Esophagus squamous epithelium (tissue), 5 donors: ENCODE data around the gene PAK1IP1. TPM values are rescaled to one million over a fixed set of nuclear protein-coding genes. Genes with fewer than 3 reads are reported as not detected.

Experiments
- DNase-seq: peaks from one replicate; lab custom pipeline; 2025; lab: John Stamatoyannopoulos, UW
- H3K27ac ChIP-seq, 4 donors: fragments of 200-600 bp; sonication (generic); one replicate each; pipeline ENCODE4 v1.5.1; 2016 to 2019; ENCODE audit warnings: mild to moderate bottlenecking in 1 of 4
- H3K27me3 ChIP-seq, 4 donors: fragments of 200-600 bp; sonication (generic); 1 replicate in 3 of 4; 2 replicates in 1 of 4; pipeline versions ENCODE4 v1.5.1 to v1.6.0; 2017 to 2021; ENCODE audit warnings: antibody characterized with exemption in 1 of 4
- H3K36me3 ChIP-seq, 3 donors: fragments of 200-600 bp; sonication (generic); one replicate each; pipeline ENCODE4 v1.5.1; 2016 to 2019
- H3K4me1 ChIP-seq, 3 donors: fragments of 200-600 bp; sonication (generic); one replicate each; pipeline ENCODE4 v1.5.1; 2017 to 2019
- H3K4me3 ChIP-seq, 4 donors: fragments of 200-600 bp; sonication (generic); 1 replicate in 3 of 4; 2 replicates in 1 of 4; pipeline ENCODE4 v1.5.1; 2016 to 2019; ENCODE audit warnings: mild to moderate bottlenecking in 2 of 4, moderate library complexity in 1 of 4
- H3K9me3 ChIP-seq, 3 donors: fragments of 200-600 bp; sonication (generic); one replicate each; pipeline ENCODE4 v1.5.1; 2016 to 2019
- CTCF ChIP-seq, 6 experiments: fragments of 450-650 bp in 4 of 6; fragments of 200-600 bp in 2 of 6; sonication (generic) in 2 of 6; IDR thresholded peaks; one replicate each; pipeline ENCODE4 v1.5.1; 2016 to 2019; ENCODE audit warnings: antibody characterized with exemption in 6 of 6, mild to moderate bottlenecking in 4 of 6, moderate library complexity in 4 of 6
- POLR2A ChIP-seq, 4 donors: fragments of 450-650 bp; IDR thresholded peaks; one replicate each; pipeline ENCODE4 v1.6.1; 2017; ENCODE audit warnings: antibody characterized with exemption in 4 of 4, mild to moderate bottlenecking in 4 of 4, moderate library complexity in 3 of 4
- WGBS, 2 donors: methylation state at CpG; one replicate each; pipeline ENCODE4 v1.1.5; 2018; 5-methylcytosine and 5-hydroxymethylcytosine counted together
- intact Hi-C: fragments of 100-400 bp; cut with DNase I; formaldehyde crosslinking; loops from one replicate; pipeline ENCODE4 v1.15.0; 2022
- total RNA-seq, 4 donors: library from RNA; depleted of rRNA; stranded (reverse); fragments of >200 nt; gene quantifications; one replicate each; pipeline ENCODE4 v1.1.0, GENCODE V29; 2016
- donor health status: DM: yes; HTN: yes; CAD: no.

Gene PAK1IP1
- total RNA-seq, 4 donors from 2014 or later = 11.4 to 23.6 (median 19.4) TPM

GRCh38 chr6:10742251-10742650 is 47.5 kb downstream of the PAK1IP1 start:
- Histone ChIP-seq H3K27me3 (no peaks in the 10 kb centered on the region), H3K9me3 (no peaks in the 10 kb centered on the region), H3K36me3 (peaks cover 0 to 15% (median 0%) of the 10 kb centered on the region in 3 donors), H3K4me1 (peaks cover 5 to 9% (median 6%) of the 10 kb centered on the region in 3 donors), H3K4me3 (no peak overlapping the region), H3K27ac (no peak overlapping the region)
- 89 to 95% methylated on average over 8 to 10 of the region's 12 CpGs for WGBS, 2 donors
- no peak for DNase-seq
- no peak for TF ChIP-seq CTCF (IDR thresholded peaks at IDR 0.05)
- no peak for TF ChIP-seq POLR2A (IDR thresholded peaks at IDR 0.05)
- intact Hi-C loops = no loop called here

- no peak for DNase-seq
- Histone ChIP-seq H3K27me3 (no peaks in the 10 kb centered on the region), H3K36me3 (peaks cover 0 to 15% (median 0%) of the 10 kb centered on the region in 3 donors), H3K27ac (no peak overlapping the region), H3K9me3 (no peaks in the 10 kb centered on the region), H3K4me3 (no peak overlapping the region), H3K4me1 (peaks cover 8 to 16% (median 9%) of the 10 kb centered on the region in 3 donors)
- intact Hi-C loops = no loop called here
- TF ChIP-seq POLR2A (IDR thresholded peaks at IDR 0.05) = no peak
- TF ChIP-seq CTCF (IDR thresholded peaks at IDR 0.05) = no peak
- WGBS, 2 donors = 78 to 79% methylated on average over 5 to 6 of the region's 6 CpGs
These were observed 48.7 kb downstream of the PAK1IP1 start for GRCh38 chr6:10743515-10743914.

- no peak for TF ChIP-seq CTCF (IDR thresholded peaks at IDR 0.05)
- TF ChIP-seq POLR2A (IDR thresholded peaks at IDR 0.05) = no peak
- Histone ChIP-seq H3K36me3 (peaks cover 0 to 15% (median 0%) of the 10 kb centered on the region in 3 donors), H3K27ac (no peak overlapping the region), H3K9me3 (no peaks in the 10 kb centered on the region), H3K4me1 (peaks cover 22 to 32% (median 24%) of the 10 kb centered on the region in 3 donors), H3K27me3 (no peaks in the 10 kb centered on the region), H3K4me3 (no peak overlapping the region)
- DNase-seq = no peak
- WGBS, 2 donors = 82 to 85% methylated on average over 5 of the region's 5 CpGs
- intact Hi-C loops = no loop called here
These were observed 50.3 kb downstream of the PAK1IP1 start for GRCh38 chr6:10745116-10745515.

GRCh38 chr6:10746915-10747250 is 52.1 kb downstream of the PAK1IP1 start:
- 38 to 44% methylated on average over 9 of the region's 9 CpGs for WGBS, 2 donors
- H3K36me3 ChIP-seq = peaks cover 0 to 24% (median 0%) of the 10 kb centered on the region in 3 donors
- peak overlapping the region; percentile 83 to 94 (median 88) for H3K27ac ChIP-seq
- DNase-seq = no peak
- intact Hi-C loops = no loop called here
- H3K4me1 ChIP-seq = peaks cover 22 to 46% (median 24%) of the 10 kb centered on the region in 3 donors
- peak overlapping the region; percentile 51 to 88 (median 70) for H3K4me3 ChIP-seq
- H3K9me3 ChIP-seq = no peaks in the 10 kb centered on the region
- no peaks in the 10 kb centered on the region for H3K27me3 ChIP-seq
- no peak for TF ChIP-seq POLR2A (IDR thresholded peaks at IDR 0.05)
- TF ChIP-seq CTCF (IDR thresholded peaks at IDR 0.05) = no peak

- Histone ChIP-seq H3K4me1 (peaks cover 22 to 46% (median 24%) of the 10 kb centered on the region in 3 donors), H3K9me3 (no peaks in the 10 kb centered on the region), H3K27me3 (no peaks in the 10 kb centered on the region), H3K36me3 (peaks cover 0 to 24% (median 0%) of the 10 kb centered on the region in 3 donors), H3K4me3 (peak within 1 kb of the TSS; percentile 51 to 88 (median 70)), H3K27ac (peak within 1 kb of the TSS; percentile 83 to 94 (median 88))
- peak; percentile 95 for DNase-seq
- TF ChIP-seq CTCF (IDR thresholded peaks at IDR 0.05) (peak in 1 of 6 experiments; percentile 40), POLR2A (IDR thresholded peaks at IDR 0.05) (peak in 3 of 4 donors; percentile 62 to 84 (median 74))
- WGBS, 2 donors = 1 to 2% methylated on average over 15 to 26 of the region's 52 CpGs
- intact Hi-C loops = no loop called here
These were observed 52.6 kb downstream of the PAK1IP1 start, which contains the start of gene TMEM14B for GRCh38 chr6:10747251-10747972. TSS of gene TMEM14B (plus strand) at chr6:10747805. CDS start at chr6:10749246, 1,441 bp downstream.
